ENCODE results near the gene NFIB. TPM values are rescaled to one million over a fixed set of nuclear protein-coding genes. Genes with fewer than 3 reads are reported as not detected.

The NFIB gene
- polyA plus RNA-seq, 3 donors = not detected

- Mint-ChIP-seq H3K4me1 (no peaks in the 10 kb centered on the region), H3K9me3 (peaks cover 0 to 6% (median 0%) of the 10 kb centered on the region in 7 donors), H3K27me3 (ENCODE audit: low read depth in 3 of 3) (no peaks in the 10 kb centered on the region), H3K27ac (no peak overlapping the region), H3K36me3 (no peaks in the 10 kb centered on the region), H3K4me3 (no peak overlapping the region)
- H3K4me3 ChIP-seq (replicated peaks in 1 of 3; ENCODE audit: low read depth in 2 of 3, low read length in 3 of 3) = no peak overlapping the region
- H2AFZ ChIP-seq (ENCODE audit: insufficient read depth, low read depth, low read length, poor library complexity, severe bottlenecking) = no peak overlapping the region
- 69% methylated on average over 4 of the region's 6 CpGs for WGBS (ENCODE audit: insufficient coverage)
- no peaks in the 10 kb centered on the region for H3K4me1 ChIP-seq (ENCODE audit: control insufficient read depth in 1 of 2, insufficient read depth in 2 of 2, low read length in 2 of 2)
- H3K4me2 ChIP-seq (replicated peaks; ENCODE audit: extremely low read depth, low read length, poor library complexity, severe bottlenecking) = no peak overlapping the region
- H3K36me3 ChIP-seq (replicated peaks in 1 of 2; ENCODE audit: control insufficient read depth in 1 of 2, insufficient read depth in 2 of 2, low read length in 2 of 2) = no peaks in the 10 kb centered on the region
- intact Hi-C loops (cut with micrococcal nuclease) = no loop called here
- peaks cover 0 to 3% of the 10 kb centered on the region in 2 donors for H3K9me3 ChIP-seq (replicated peaks in 1 of 2; ENCODE audit: control insufficient read depth in 1 of 2, insufficient read depth in 1 of 2, low read length in 2 of 2)
- TF ChIP-seq, protein P1, sequence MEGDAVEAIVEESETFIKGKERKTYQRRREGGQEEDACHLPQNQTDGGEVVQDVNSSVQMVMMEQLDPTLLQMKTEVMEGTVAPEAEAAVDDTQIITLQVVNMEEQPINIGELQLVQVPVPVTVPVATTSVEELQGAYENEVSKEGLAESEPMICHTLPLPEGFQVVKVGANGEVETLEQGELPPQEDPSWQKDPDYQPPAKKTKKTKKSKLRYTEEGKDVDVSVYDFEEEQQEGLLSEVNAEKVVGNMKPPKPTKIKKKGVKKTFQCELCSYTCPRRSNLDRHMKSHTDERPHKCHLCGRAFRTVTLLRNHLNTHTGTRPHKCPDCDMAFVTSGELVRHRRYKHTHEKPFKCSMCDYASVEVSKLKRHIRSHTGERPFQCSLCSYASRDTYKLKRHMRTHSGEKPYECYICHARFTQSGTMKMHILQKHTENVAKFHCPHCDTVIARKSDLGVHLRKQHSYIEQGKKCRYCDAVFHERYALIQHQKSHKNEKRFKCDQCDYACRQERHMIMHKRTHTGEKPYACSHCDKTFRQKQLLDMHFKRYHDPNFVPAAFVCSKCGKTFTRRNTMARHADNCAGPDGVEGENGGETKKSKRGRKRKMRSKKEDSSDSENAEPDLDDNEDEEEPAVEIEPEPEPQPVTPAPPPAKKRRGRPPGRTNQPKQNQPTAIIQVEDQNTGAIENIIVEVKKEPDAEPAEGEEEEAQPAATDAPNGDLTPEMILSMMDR (IDR thresholded peaks at IDR 0.05) = no peak
- no peak for DNase-seq
- no peaks in the 10 kb centered on the region for H3K27me3 ChIP-seq (ENCODE audit: control insufficient read depth in 2 of 2, insufficient read depth in 2 of 2, low read length in 2 of 2)
- H3K27ac ChIP-seq (ENCODE audit: low read depth in 1 of 2, low read length in 2 of 2) = no peak overlapping the region
- no peak overlapping the region for H3K9ac ChIP-seq (ENCODE audit: insufficient read depth, low read length, poor library complexity, severe bottlenecking)
- no peaks in the 10 kb centered on the region for H3K79me2 ChIP-seq (ENCODE audit: insufficient read depth, low read length)
- H4K20me1 ChIP-seq (ENCODE audit: insufficient read depth, low read length) = no peaks in the 10 kb centered on the region
These were observed 115.0 kb downstream of the NFIB start for GRCh38 chr9:14198841-14199455.

DNA sequence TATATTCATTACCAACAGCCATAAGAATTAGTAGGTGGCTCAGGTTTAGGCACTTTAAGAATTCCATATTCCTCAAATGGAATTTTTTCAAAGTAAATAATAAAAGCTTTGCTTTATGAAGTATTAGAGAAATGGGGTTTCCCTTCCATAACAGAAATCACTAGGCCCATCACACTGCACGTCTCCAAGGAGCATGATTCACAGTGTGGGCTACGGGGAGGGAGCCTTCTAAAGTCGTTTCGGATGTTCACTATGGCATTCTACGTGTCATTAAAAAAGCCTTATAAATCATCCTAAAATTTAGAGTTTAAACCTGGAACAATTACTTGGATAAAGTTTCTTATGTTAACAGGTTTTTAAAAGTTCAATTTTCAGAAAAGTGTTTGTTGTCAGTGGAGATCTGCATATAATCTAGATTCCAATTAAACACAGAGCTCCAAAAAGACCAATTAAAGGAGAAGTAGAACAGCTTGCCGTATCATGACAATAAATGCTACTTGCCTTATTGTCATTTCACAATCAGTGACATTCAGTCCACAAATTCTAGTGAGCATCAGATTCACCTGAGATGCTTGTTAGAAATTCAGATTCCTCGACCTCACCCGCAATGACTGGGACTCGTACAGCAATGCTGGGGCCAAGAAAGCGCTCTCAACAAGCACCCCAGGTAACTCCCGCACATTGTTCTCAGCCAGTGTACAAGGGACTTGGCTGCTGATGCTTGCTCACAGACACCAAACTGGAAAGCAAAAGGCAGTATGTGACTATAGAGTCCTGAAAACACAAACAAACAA is 115.7 kb downstream of the NFIB start:
- no peak for DNase-seq
- 87% methylated on average over 6 of the region's 11 CpGs for WGBS (ENCODE audit: insufficient coverage)
- Histone ChIP-seq H2AFZ (ENCODE audit: insufficient read depth, low read depth, low read length, poor library complexity, severe bottlenecking) (no peak overlapping the region), H3K9me3 (replicated peaks in 1 of 2; ENCODE audit: control insufficient read depth in 1 of 2, insufficient read depth in 1 of 2, low read length in 2 of 2) (no peaks in the 10 kb centered on the region), H3K4me1 (ENCODE audit: control insufficient read depth in 1 of 2, insufficient read depth in 2 of 2, low read length in 2 of 2) (no peaks in the 10 kb centered on the region), H3K27ac (ENCODE audit: low read depth in 1 of 2, low read length in 2 of 2) (no peak overlapping the region), H3K36me3 (replicated peaks in 1 of 2; ENCODE audit: control insufficient read depth in 1 of 2, insufficient read depth in 2 of 2, low read length in 2 of 2) (no peaks in the 10 kb centered on the region), H3K27me3 (ENCODE audit: control insufficient read depth in 2 of 2, insufficient read depth in 2 of 2, low read length in 2 of 2) (no peaks in the 10 kb centered on the region), H3K9ac (ENCODE audit: insufficient read depth, low read length, poor library complexity, severe bottlenecking) (no peak overlapping the region), H3K4me3 (replicated peaks in 1 of 3; ENCODE audit: low read depth in 2 of 3, low read length in 3 of 3) (no peak overlapping the region), H4K20me1 (ENCODE audit: insufficient read depth, low read length) (no peaks in the 10 kb centered on the region), H3K4me2 (replicated peaks; ENCODE audit: extremely low read depth, low read length, poor library complexity, severe bottlenecking) (no peak overlapping the region), H3K79me2 (ENCODE audit: insufficient read depth, low read length) (no peaks in the 10 kb centered on the region)
- Mint-ChIP-seq H3K9me3 (peaks cover 0 to 2% (median 0%) of the 10 kb centered on the region in 7 donors), H3K27me3 (ENCODE audit: low read depth in 3 of 3) (no peaks in the 10 kb centered on the region), H3K27ac (no peak overlapping the region), H3K36me3 (no peaks in the 10 kb centered on the region), H3K4me1 (no peaks in the 10 kb centered on the region), H3K4me3 (no peak overlapping the region)
- TF ChIP-seq, protein P1 (IDR thresholded peaks at IDR 0.05) = no peak
- intact Hi-C loops (cut with micrococcal nuclease) = no loop called here

All from CD14-positive monocyte (primary cell).